ENCODE measurements around the gene DGKG.

Gene DGKG

GRCh38 chr3:186207515-186207914 is 154.5 kb downstream of the DGKG start:
- no peak for DNase-seq

- no peak for DNase-seq
Measured at GRCh38 chr3:186200726-186201125, 161.3 kb downstream of the DGKG start.

- DNase-seq, result no peak
Measured at GRCh38 chr3:186198442-186198841, 163.6 kb downstream of the DGKG start.

GRCh38 chr3:186194451-186194811 is 167.6 kb downstream of the DGKG start:
- DNase-seq, result no peak

- DNase-seq, result no peak
Measured at GRCh38 chr3:186193534-186194450, 168.2 kb downstream of the DGKG start.

- no peak for DNase-seq
Measured at GRCh38 chr3:186192823-186193222, 169.2 kb downstream of the DGKG start.

- no peak for DNase-seq
Measured at GRCh38 chr3:186189492-186189891, 172.5 kb downstream of the DGKG start.

GRCh38 chr3:186187401-186188275 is 174.4 kb downstream of the DGKG start:
- no peak for DNase-seq

GRCh38 chr3:186185194-186185787 is 176.7 kb downstream of the DGKG start:
- peak; percentile 48 for DNase-seq

GRCh38 chr3:186184021-186184420 is 178.0 kb downstream of the DGKG start:
- DNase-seq, result no peak

- DNase-seq, result no peak
Measured at GRCh38 chr3:186182850-186183249, 179.2 kb downstream of the DGKG start.

- DNase-seq, result no peak
Measured at GRCh38 chr3:186181901-186182300, 180.1 kb downstream of the DGKG start.

- no peak for DNase-seq
Measured at GRCh38 chr3:186180891-186181481, 181.0 kb downstream of the DGKG start.

- no peak for DNase-seq
Measured at GRCh38 chr3:186180151-186180550, 181.9 kb downstream of the DGKG start.

- DNase-seq, result no peak
Measured at GRCh38 chr3:186178412-186178811, 183.6 kb downstream of the DGKG start.

GRCh38 chr3:186176373-186176990 is 185.6 kb downstream of the DGKG start:
- DNase-seq, result no peak

- DNase-seq, result no peak
Measured at GRCh38 chr3:186173224-186173815, 188.7 kb downstream of the DGKG start.

- no peak for DNase-seq
Measured at GRCh38 chr3:186172353-186172752, 189.7 kb downstream of the DGKG start.

- no peak for DNase-seq
Measured at GRCh38 chr3:186171521-186171920, 190.5 kb downstream of the DGKG start.

GRCh38 chr3:186170516-186170915 is 191.5 kb downstream of the DGKG start:
- no peak for DNase-seq

GRCh38 chr3:186169379-186169778 is 192.7 kb downstream of the DGKG start:
- no peak for DNase-seq

GRCh38 chr3:186168976-186169375 is 193.1 kb downstream of the DGKG start:
- no peak for DNase-seq

Data from KG1 (cell line).